HL-60 (cell line): Measurements from ENCODE around the gene IQGAP2.
"Not testable (repeated sequence)": the region's sequence is repeated elsewhere in the genome, so short reads cannot be mapped to it uniquely, and the experiment has no call there.

Experiments used
- CTCF ChIP-seq: IDR thresholded peaks from one replicate; pipeline ENCODE4 v1.5.1; 2011; ENCODE audit warnings: low read length, control low read depth, inconsistent platforms; ENCODE audit not compliant: insufficient read depth
- GABPA ChIP-seq: IDR thresholded peaks from 2 replicates; pipeline ENCODE4 v1.6.1; 2012; ENCODE audit warnings: low read depth
- POLR2AphosphoS5 ChIP-seq: IDR thresholded peaks from 2 replicates; pipeline ENCODE4 v1.6.1; 2012; ENCODE audit warnings: low read depth
- SPI1 ChIP-seq: IDR thresholded peaks from 2 replicates; pipeline ENCODE4 v1.6.1; 2012; ENCODE audit warnings: low read depth, mild to moderate bottlenecking, borderline replicate concordance

GRCh38 chr5:76518246-76518645, 115.2 kb downstream of the IQGAP2 start:
- not testable (repeated sequence) for TF ChIP-seq POLR2AphosphoS5, CTCF, GABPA, SPI1
